Progenitor cell of endocrine pancreas (in vitro differentiated cells): Measurements from ENCODE around the gene NKX2-1. TPM values are rescaled to one million over a fixed set of nuclear protein-coding genes. Genes with fewer than 3 reads are reported as not detected.

Source experiments
- DNase-seq: peaks from one replicate; pipeline ENCODE4 v3.0.0; 2021; ENCODE audit warnings: low spot score; ENCODE audit not compliant: unreplicated experiment
- H3K27ac Mint-ChIP-seq: 2 replicates; pipeline ENCODE4 v1.8.0; 2021; ENCODE audit warnings: mild to moderate bottlenecking, moderate library complexity, mixed read lengths
- H3K27me3 Mint-ChIP-seq: 2 replicates; pipeline ENCODE4 v1.8.0; 2021; ENCODE audit warnings: mixed read lengths
- H3K36me3 Mint-ChIP-seq: 2 replicates; pipeline ENCODE4 v1.8.0; 2022; ENCODE audit warnings: mixed read lengths; ENCODE audit not compliant: insufficient read depth
- H3K4me1 Mint-ChIP-seq: 2 replicates; pipeline ENCODE4 v1.8.0; 2021; ENCODE audit warnings: low read depth, mixed read lengths
- H3K4me3 Mint-ChIP-seq: 2 replicates; pipeline ENCODE4 v1.8.0; 2021; ENCODE audit warnings: low read depth, mild to moderate bottlenecking, moderate library complexity, mixed read lengths
- H3K9me3 Mint-ChIP-seq: 2 replicates; pipeline ENCODE4 v1.8.0; 2021; ENCODE audit warnings: low read depth, mixed read lengths
- CTCF ChIP-seq: fragments of 200-600 bp; sonication (generic); IDR thresholded peaks from one replicate; pipeline ENCODE4 v1.5.0; 2021; ENCODE audit warnings: antibody characterized with exemption, mild to moderate bottlenecking; ENCODE audit not compliant: unreplicated experiment
- total RNA-seq: library from RNA; stranded (reverse); gene quantifications from 2 replicates; pipeline ENCODE4 v1.2.1, GENCODE V29; 2021

NKX2-1 gene
- total RNA-seq, 1 donor from 2014 or later, result not detected

GRCh38 chr14:36515896-36516718 is 3.9 kb downstream of the NKX2-1 start:
- H3K27me3 Mint-ChIP-seq, result peaks cover 83% of the 10 kb centered on the region
- no peaks in the 10 kb centered on the region for H3K9me3 Mint-ChIP-seq
- no peak overlapping the region for H3K27ac Mint-ChIP-seq
- no peaks in the 10 kb centered on the region for H3K36me3 Mint-ChIP-seq
- no peak overlapping the region for H3K4me3 Mint-ChIP-seq
- no peak for TF ChIP-seq CTCF
- DNase-seq, result no peak
- peaks cover 13% of the 10 kb centered on the region for H3K4me1 Mint-ChIP-seq

- peaks cover 85% of the 10 kb centered on the region for H3K27me3 Mint-ChIP-seq
- no peaks in the 10 kb centered on the region for H3K9me3 Mint-ChIP-seq
- TF ChIP-seq CTCF, result no peak
- H3K4me1 Mint-ChIP-seq, result peaks cover 13% of the 10 kb centered on the region
- H3K27ac Mint-ChIP-seq, result peak overlapping the region; percentile 3
- H3K36me3 Mint-ChIP-seq, result no peaks in the 10 kb centered on the region
- DNase-seq, result no peak
- no peak overlapping the region for H3K4me3 Mint-ChIP-seq
These were observed 4.9 kb downstream of the NKX2-1 start for GRCh38 chr14:36515105-36515593.

GRCh38 chr14:36514278-36515104 is 5.5 kb downstream of the NKX2-1 start:
- H3K4me3 Mint-ChIP-seq, result no peak overlapping the region
- TF ChIP-seq CTCF, result no peak

GRCh38 chr14:36513451-36514277 is 6.4 kb downstream of the NKX2-1 start:
- no peaks in the 10 kb centered on the region for H3K9me3 Mint-ChIP-seq
- no peak for TF ChIP-seq CTCF
- H3K27ac Mint-ChIP-seq, result peak overlapping the region; percentile 56
- DNase-seq, result no peak
- no peaks in the 10 kb centered on the region for H3K36me3 Mint-ChIP-seq
- no peak overlapping the region for H3K4me3 Mint-ChIP-seq
- H3K27me3 Mint-ChIP-seq, result peaks cover 87% of the 10 kb centered on the region
- H3K4me1 Mint-ChIP-seq, result peaks cover 13% of the 10 kb centered on the region

More at GRCh38 chr14:36514278-36515104, 5.5 kb downstream of the NKX2-1 start:
- no peaks in the 10 kb centered on the region for H3K36me3 Mint-ChIP-seq
- no peak for DNase-seq
- H3K4me1 Mint-ChIP-seq, result peaks cover 13% of the 10 kb centered on the region
- peaks cover 85% of the 10 kb centered on the region for H3K27me3 Mint-ChIP-seq
- no peaks in the 10 kb centered on the region for H3K9me3 Mint-ChIP-seq
- H3K27ac Mint-ChIP-seq, result peak overlapping the region; percentile 56

- no peak overlapping the region for H3K27ac Mint-ChIP-seq
- no peak for DNase-seq
- no peak overlapping the region for H3K4me3 Mint-ChIP-seq
- peaks cover 90% of the 10 kb centered on the region for H3K27me3 Mint-ChIP-seq
- H3K4me1 Mint-ChIP-seq, result peaks cover 13% of the 10 kb centered on the region
- H3K36me3 Mint-ChIP-seq, result no peaks in the 10 kb centered on the region
- no peaks in the 10 kb centered on the region for H3K9me3 Mint-ChIP-seq
- no peak for TF ChIP-seq CTCF
These were observed 7.0 kb downstream of the NKX2-1 start for GRCh38 chr14:36513012-36513420.
